Right cardiac atrium (tissue), 5 donors: ENCODE data around the gene SNAI1. TPM values are rescaled to one million over a fixed set of nuclear protein-coding genes. Genes with fewer than 3 reads are reported as not detected.

Experiments used
- ATAC-seq, 2 donors: fragments of 200-7000 bp; cut with Tn5 transposase; one replicate each; pipeline versions ENCODE4 v1.8.0 to v1.9.1; 2020; ENCODE audit warnings: moderate library complexity in 2 of 2, mild to moderate bottlenecking in 1 of 2
- DNase-seq, 3 donors: peaks; one replicate each; pipeline ENCODE4 v3.0.0-alpha.2; 2020
- H3K27ac ChIP-seq: one replicate; pipeline ENCODE4 v1.5.1; 2013; ENCODE audit warnings: mild to moderate bottlenecking, low read length, control low read depth, moderate library complexity
- H3K27me3 ChIP-seq: one replicate; pipeline ENCODE4 v1.6.1; 2013; ENCODE audit not compliant: control insufficient read depth, insufficient read depth
- H3K4me1 ChIP-seq: one replicate; pipeline ENCODE4 v1.6.1; 2013; ENCODE audit warnings: low read length; ENCODE audit not compliant: control insufficient read depth, insufficient read depth
- H3K4me3 ChIP-seq: one replicate; pipeline ENCODE4 v1.5.1; 2013; ENCODE audit warnings: low read length, control low read depth
- H3K9me3 ChIP-seq: one replicate; pipeline ENCODE4 v1.6.1; 2013; ENCODE audit warnings: low read length; ENCODE audit not compliant: control insufficient read depth
- WGBS: extraction: QIAGEN DNeasy Blood & Tissue Kit; methylation state at CpG from one replicate; pipeline ENCODE4 v1.1.7; 2013; 5-methylcytosine and 5-hydroxymethylcytosine counted together
- intact Hi-C, 4 donors: fragments of 100-400 bp; cut with DNase I; formaldehyde crosslinking; loops; one replicate each; pipeline versions ENCODE4 v1.11.0 to v1.14.0; 2022 to 2023
- polyA plus RNA-seq: library from polyadenylated mRNA; stranded (reverse); fragments of 200-250 nt; gene quantifications from one replicate; pipeline ENCODE4 v1.2.3, GENCODE V29; 2013
- total RNA-seq, 4 donors: library from RNA; stranded (reverse); fragmentation: NEBNext Ultra II Directional; extraction: Animal tissue kit (Norgen Biotek cat#: 25700); gene quantifications; one replicate each; pipeline ENCODE4 v1.2.1, GENCODE V29; 2021
- donor health status: healthy with polysubstance abuse.
- donor health status: DM: no; HTN: yes; CAD: no.
- donor health status: DM: no; HTN: no; CAD: no.
- donor health status: DM: no; HTN: yes; CAD: no; lungs with severe emphysema.
- donor health status: DM: yes; HTN: yes; CAD: no.

Gene SNAI1
- total and polyA plus RNA-seq, 5 donors, result 2.9 to 8.4 (median 3.6) TPM

DNA sequence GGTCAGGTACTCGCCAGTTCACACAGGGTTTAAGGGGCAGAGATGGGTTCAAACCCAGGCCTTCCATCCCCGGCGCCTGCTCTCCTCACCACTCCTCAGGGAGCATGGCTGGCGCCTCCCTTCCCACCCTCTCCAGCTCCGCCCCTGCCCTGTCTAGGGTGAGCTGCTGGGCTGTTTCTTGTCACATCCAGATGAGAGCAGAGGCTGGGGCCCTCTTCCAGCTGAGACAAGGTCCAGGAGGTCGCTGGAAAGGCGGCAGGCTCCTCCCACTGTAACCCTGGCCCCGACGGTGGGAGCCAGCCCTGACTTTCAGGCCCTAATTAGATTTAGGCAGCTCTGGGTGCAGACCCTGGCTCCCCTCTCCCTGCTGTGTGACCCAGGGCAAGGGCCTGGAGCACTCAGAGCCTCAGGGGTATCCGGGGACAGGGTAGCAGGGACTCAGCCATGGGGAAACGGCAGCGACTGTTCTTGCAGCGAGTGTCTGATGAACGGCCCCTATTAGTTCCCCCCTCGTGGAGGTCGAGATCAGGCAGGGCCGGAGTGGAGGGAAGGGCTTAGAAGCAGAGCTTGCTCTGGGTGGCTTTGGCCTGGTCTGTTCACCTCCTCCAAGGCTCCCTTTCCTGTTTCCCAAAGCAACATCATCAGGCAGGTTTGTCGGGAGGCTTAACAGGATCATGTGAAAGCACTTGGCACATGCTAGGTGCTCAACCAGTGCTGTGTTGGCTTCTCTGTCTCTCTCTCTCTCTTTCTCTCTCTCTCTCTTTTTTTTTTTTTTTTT lies 33.4 kb downstream of the SNAI1 start:
- Histone ChIP-seq H3K4me3 (no peak overlapping the region), H3K4me1 (no peaks in the 10 kb centered on the region), H3K9me3 (no peaks in the 10 kb centered on the region), H3K27me3 (no peaks in the 10 kb centered on the region), H3K27ac (no peak overlapping the region)
- peak; percentile 71 to 86 for ATAC-seq
- intact Hi-C loops, result no loop called here
- WGBS, result 57% methylated on average over 18 of the region's 18 CpGs
- peak; percentile 75 to 91 (median 90) for DNase-seq

DNA sequence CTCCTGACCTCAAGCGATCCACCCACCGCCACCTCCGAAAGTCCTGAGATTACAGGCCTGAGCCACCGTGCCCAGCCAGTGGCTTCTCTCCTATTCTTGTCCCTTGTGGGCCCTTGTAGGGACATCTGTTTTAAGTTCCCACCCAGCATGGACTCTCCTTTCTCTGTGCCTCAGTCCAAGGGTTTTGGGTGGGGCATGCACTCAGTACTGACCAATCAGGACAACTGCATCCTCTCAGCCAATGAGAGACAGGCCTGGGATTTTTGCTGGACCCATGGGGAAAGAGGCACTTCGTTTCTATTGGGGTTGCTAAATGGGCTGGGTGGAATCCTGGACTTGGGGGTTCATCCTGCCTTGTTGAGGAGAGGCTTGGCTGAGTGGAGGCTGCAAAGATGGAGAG lies 34.4 kb downstream of the SNAI1 start:
- H3K9me3 ChIP-seq, result no peaks in the 10 kb centered on the region
- H3K4me3 ChIP-seq, result no peak overlapping the region
- ATAC-seq, result peak in 1 of 2 donors; percentile 2
- H3K27ac ChIP-seq, result peak overlapping the region; percentile 48
- intact Hi-C loops, result no loop called here
- WGBS, result 89% methylated on average over 5 of the region's 5 CpGs
- no peaks in the 10 kb centered on the region for H3K4me1 ChIP-seq
- H3K27me3 ChIP-seq, result no peaks in the 10 kb centered on the region
- DNase-seq, result peak in 1 of 3 donors; percentile 43

DNA sequence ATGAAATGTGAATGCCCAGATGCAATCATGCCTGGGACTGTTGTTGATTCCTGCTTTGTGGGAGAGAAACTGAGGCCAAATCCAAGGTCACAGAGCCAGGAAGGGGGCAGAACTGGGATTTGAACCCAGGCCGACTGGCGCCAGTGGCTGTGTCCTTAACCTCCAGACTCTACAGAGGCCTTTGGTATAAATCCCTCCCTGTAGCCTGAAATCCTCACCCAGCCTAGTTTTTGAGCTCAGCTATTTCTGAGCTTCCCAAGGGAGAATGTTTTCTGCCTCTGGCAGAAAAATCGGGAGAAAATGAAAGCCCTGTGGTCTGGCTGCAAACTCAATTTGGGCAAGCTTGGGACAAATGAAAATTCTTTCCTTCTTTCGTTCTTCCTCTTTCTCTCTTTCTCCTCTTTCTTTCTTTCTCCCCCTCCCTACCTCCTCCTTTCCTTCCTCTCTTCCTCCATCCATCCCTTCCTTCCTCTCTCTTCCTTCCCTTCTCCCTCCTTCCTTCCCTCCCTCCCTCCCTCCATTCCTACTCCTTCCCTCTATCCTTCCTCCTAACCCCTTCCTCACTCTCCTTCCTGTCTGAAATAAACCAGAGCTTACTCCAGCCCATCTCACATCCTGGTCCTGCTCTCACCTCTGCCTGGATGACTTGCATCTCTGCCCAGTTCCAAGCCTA lies 34.9 kb downstream of the SNAI1 start:
- peak in 1 of 2 donors; percentile 52 for ATAC-seq
- Histone ChIP-seq H3K4me1 (no peaks in the 10 kb centered on the region), H3K4me3 (no peak overlapping the region), H3K9me3 (no peaks in the 10 kb centered on the region), H3K27ac (peak overlapping the region; percentile 48), H3K27me3 (no peaks in the 10 kb centered on the region)
- 47% methylated on average over 4 of the region's 4 CpGs for WGBS
- DNase-seq, result peak in 1 of 3 donors; percentile 71
- intact Hi-C loops, result no loop called here

DNA sequence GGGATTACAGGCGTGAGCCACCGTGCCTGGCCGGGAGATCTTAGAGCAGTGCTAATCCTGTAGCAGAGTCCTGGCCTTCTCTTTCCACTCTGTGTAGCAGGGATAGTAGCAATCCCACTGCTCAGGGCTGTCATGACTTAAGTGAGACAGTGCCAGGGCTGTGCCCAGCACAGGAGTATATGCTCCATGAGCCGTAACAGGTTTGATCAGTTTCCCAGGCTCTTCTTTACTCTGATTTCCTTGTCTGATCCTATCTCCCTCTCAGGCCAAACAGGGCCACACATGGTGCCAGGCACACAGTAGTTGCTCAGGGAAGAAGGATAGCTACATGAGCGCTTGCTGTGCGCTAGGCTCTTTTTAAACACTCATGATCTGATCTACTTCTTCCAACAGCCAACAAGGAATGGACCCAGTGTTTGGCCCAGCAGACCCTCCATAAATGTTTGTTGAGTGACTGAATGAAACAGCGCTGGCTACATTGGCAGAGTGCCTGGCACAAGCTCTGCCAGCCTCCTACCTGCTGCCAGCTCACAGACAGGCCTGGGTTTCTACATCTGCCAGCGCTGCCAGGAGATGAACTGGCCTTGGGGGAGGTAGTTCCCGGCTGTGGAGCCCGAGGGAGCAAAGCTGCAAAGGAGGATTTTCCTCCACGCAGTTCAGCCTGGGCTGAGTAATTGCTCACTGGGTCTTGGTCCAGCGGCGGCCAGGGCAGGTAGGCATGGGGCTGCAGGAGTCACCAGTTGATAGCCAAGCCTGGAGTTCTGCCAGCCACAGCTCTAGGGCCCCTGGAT lies 36.9 kb downstream of the SNAI1 start:
- Histone ChIP-seq H3K4me3 (no peak overlapping the region), H3K4me1 (no peaks in the 10 kb centered on the region), H3K27me3 (no peaks in the 10 kb centered on the region), H3K9me3 (no peaks in the 10 kb centered on the region), H3K27ac (no peak overlapping the region)
- ATAC-seq (peak in 1 of 2 donors; percentile 5), DNase-seq (no peak)
- intact Hi-C loops, result no loop called here
- WGBS, result 90% methylated on average over 13 of the region's 13 CpGs

DNA sequence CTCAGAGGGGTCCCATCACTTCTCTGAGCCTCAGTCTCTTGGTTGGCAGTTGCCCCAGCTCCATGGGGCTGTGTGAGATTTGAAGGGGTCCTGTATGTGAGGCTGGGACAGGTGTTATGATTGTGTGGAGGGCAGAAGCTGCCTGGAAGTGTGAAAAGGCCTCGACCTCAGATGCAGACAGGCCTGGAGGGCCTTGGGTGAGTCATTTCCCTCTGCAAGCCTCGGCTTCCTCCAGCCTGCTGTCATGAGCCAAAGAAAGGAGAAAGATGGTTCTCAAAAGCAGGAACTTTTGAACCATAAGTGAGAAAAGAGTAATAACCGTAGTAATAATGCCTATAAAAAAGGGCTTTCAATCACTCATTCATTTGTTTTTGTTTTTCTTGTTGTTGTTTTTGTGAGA lies 37.5 kb downstream of the SNAI1 start:
- H3K27me3 ChIP-seq, result no peaks in the 10 kb centered on the region
- H3K4me1 ChIP-seq, result no peaks in the 10 kb centered on the region
- WGBS, result 59% methylated on average over 3 of the region's 3 CpGs
- no peak overlapping the region for H3K4me3 ChIP-seq
- no peak for DNase-seq
- intact Hi-C loops, result no loop called here
- H3K27ac ChIP-seq, result no peak overlapping the region
- ATAC-seq, result peak in 1 of 2 donors; percentile 5
- H3K9me3 ChIP-seq, result no peaks in the 10 kb centered on the region

DNA sequence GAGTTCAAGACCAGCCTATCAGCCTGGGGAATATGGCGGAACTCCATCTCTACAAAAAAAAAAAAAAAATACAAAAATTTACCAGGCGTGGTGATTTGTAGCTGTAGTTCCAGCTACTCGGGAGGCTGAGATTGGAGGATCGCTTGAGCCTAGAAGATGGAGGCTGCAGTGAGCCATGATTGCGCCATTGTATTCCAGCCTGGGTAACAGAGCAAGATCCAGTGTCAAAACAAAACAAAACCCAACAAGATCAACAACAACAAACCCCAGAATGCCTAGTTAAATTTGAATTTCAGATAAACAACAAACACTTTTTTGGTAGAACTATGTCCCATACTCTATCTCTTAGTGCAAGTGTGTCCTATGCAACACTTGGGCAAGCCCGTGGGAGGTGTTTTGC lies 39.9 kb downstream of the SNAI1 start:
- H3K4me3 ChIP-seq, result no peak overlapping the region
- H3K27me3 ChIP-seq, result no peaks in the 10 kb centered on the region
- 95% methylated on average over 6 of the region's 6 CpGs for WGBS
- no peaks in the 10 kb centered on the region for H3K9me3 ChIP-seq
- no peak for DNase-seq
- intact Hi-C loops, result no loop called here
- peaks cover 6% of the 10 kb centered on the region for H3K4me1 ChIP-seq
- ATAC-seq, result no peak
- no peak overlapping the region for H3K27ac ChIP-seq

DNA sequence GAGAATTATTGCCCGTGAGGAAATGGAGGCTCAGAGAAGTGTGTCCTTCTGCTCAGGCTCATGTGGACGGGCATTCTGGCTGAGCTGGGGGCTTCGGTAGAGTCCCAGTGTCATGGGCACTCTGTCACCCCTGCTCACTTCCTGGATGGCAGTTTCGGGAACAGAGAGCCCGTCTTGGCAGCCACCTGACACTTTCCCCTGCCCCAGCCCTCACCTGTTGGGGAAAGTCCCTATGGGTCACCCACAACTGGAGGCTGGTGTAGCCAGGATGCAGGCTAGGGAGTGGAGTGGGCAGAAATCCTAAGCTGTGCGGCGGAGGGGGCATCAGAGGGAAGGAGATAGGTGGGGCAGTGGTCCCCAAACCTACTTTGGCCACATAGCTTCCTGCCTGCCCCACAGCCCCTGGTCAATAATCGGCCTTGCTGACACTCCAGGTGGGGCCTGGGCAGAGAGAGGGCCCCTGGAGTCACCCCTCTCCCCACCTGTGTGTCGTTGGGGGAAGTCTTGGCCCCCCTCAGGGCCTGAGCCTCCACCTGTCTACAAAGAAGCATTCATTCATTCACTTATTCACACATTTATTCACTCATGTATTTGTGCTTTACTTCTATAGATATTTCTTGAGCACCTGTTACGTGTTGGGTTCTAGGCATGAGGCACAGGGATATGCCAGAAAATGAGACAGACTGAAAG lies 40.5 kb downstream of the SNAI1 start:
- Histone ChIP-seq H3K4me3 (no peak overlapping the region), H3K4me1 (peaks cover 7% of the 10 kb centered on the region), H3K27me3 (no peaks in the 10 kb centered on the region), H3K27ac (no peak overlapping the region), H3K9me3 (no peaks in the 10 kb centered on the region)
- 85% methylated on average over 10 of the region's 10 CpGs for WGBS
- DNase-seq (peak in 1 of 3 donors; percentile 18), ATAC-seq (no peak)
- intact Hi-C loops, result no loop called here

DNA sequence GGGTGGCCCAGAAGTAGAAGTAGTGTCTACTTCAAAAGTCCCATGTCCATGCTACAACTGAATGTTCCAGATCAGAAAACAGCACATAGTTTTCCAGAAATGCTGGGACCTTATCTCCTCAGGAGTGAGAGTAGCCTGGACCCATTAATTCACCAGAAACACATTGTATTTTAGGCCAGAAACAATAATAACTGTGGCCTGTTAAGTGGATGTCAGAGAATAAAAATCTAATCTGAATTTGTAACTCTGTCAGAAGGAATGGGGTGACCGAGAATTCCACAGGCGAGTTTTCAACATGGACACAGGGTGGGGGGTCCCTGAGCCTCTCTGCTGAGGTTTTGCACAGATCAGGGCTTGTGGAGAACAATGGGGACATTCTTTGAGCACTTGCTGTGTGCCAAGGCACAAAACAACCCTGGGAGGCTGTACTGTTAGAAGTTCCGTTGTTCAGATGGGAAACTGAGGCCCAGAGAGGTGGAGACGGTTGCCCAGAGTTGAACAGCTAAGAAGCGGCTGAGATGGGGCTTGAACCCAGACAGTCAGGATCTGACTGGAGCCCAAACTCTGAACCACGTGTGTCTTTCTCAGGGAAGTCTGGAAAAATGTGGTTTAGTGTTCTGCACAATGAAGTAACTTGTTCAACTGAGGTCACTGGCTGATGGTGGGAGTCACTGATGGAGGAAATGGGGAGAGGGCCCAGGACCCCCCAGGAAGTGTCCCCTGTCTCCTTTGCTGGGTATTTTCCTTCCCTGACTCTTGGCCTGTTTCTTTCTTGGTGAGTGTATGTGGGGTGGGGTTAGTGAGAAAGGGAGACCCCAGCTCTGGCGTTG lies 44.2 kb downstream of the SNAI1 start:
- ATAC-seq (peak in 1 of 2 donors; percentile 27), DNase-seq (peak in 1 of 3 donors; percentile 44)
- peak overlapping the region; percentile 26 for H3K27ac ChIP-seq
- WGBS, result 63% methylated on average over 7 of the region's 7 CpGs
- H3K4me1 ChIP-seq, result peaks cover 11% of the 10 kb centered on the region
- no peaks in the 10 kb centered on the region for H3K9me3 ChIP-seq
- H3K4me3 ChIP-seq, result no peak overlapping the region
- intact Hi-C loops, result loop anchor here in 1 of 4 donors (5.0 kb wide), 1 partner anchor 45 kb away; the partner anchor contains the start of gene SNAI1
- no peaks in the 10 kb centered on the region for H3K27me3 ChIP-seq

DNA sequence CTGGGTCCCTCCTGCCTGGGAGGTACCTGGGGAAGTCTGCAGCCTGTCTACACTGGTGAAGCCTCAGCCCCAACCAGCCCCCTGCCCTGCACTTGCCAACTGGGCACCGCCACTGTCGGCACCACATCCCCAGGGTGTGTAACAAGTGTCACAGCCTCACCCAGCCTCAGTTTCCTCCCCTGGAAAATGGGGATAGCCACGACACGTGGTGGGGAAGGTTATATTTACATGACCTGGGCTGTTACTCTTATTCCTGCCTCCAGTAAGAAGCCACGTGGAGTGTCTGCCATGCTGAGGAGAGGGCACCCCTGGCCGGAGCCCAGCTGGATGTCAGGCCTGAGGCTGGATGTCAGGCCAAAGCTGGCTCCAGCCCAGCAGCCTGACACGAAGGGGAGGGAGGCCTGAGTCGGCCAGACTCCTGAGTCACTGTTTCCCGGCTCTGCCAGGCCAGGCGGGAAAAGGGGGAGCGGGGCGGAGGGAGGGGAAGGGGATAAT lies 44.9 kb downstream of the SNAI1 start:
- Histone ChIP-seq H3K27ac (peak overlapping the region; percentile 26), H3K9me3 (no peaks in the 10 kb centered on the region), H3K27me3 (no peaks in the 10 kb centered on the region), H3K4me3 (no peak overlapping the region), H3K4me1 (peaks cover 11% of the 10 kb centered on the region)
- intact Hi-C loops, result loop anchor here in 1 of 4 donors (5.0 kb wide), 1 partner anchor 45 kb away; the partner anchor contains the start of gene SNAI1
- peak; percentile 93 to 94 (median 94) for DNase-seq
- peak; percentile 81 to 84 for ATAC-seq
- WGBS, result 27% methylated on average over 12 of the region's 12 CpGs
